ENCODE data around the gene OR52D1. TPM values are rescaled to one million over a fixed set of nuclear protein-coding genes. Genes with fewer than 3 reads are reported as not detected.

Gene OR52D1
- total and polyA plus RNA-seq, 9 of the 15 experiments (the other 6 are each of a cell fraction or from before 2014, with no cell fraction given), result 0.14 to 1.3 (median 0.97) TPM; not detected in 6

- H3K27me3 ChIP-seq (ENCODE audit: control insufficient read depth in 2 of 2, insufficient read depth in 2 of 2, low read length in 2 of 2), result no peaks in the 10 kb centered on the region
- peaks cover 97% of the 10 kb centered on the region for H3K36me3 ChIP-seq (ENCODE audit: control insufficient read depth, insufficient read depth, low read length)
- BruUV-seq (replicated peaks), result no TSS peak
- intact Hi-C loops (cut with micrococcal nuclease), result no loop called here
- no peak overlapping the region; a peak in 1 of 4 replicates for H3K9ac ChIP-seq (ENCODE audit: insufficient read depth in 1 of 2, low read depth in 2 of 2, low read length in 2 of 2)
- FAIRE-seq, result no peak
- H3K9me1 ChIP-seq (ENCODE audit: control insufficient read depth, insufficient read depth, low read length), result peaks cover 1% of the 10 kb centered on the region
- peaks cover 4 to 5% of the 10 kb centered on the region in 2 experiments; a peak in 1 of 5 replicates for H3K4me1 ChIP-seq (replicated peaks in 1 of 2; ENCODE audit: control insufficient read depth in 2 of 2, insufficient read depth in 2 of 2, low read length in 2 of 2)
- peaks cover 3% of the 10 kb centered on the region; the same call in 1 of the 2 replicates for H3K9me3 ChIP-seq (replicated peaks; ENCODE audit: control insufficient read depth, insufficient read depth, low read depth, low read length)
- no peak overlapping the region for H3K27ac ChIP-seq (ENCODE audit: extremely low read depth, low read depth, low read length)
- H3K4me3 ChIP-seq, result no peak overlapping the region
- DNase-seq (ENCODE audit: extremely low read depth in 1 of 4, low spot score in 3 of 4), result no peak
- in situ Hi-C loops (cut with MboI), result no loop called here
- peaks cover 49% of the 10 kb centered on the region for H4K20me1 ChIP-seq (replicated peaks; ENCODE audit: control insufficient read depth, insufficient read depth, low read length)
- 92% methylated on average over 4 of the region's 4 CpGs for WGBS (ENCODE audit: insufficient coverage, low coverage, missing lambda C conversion rate)
- POLR2A ChIA-PET, result interaction anchor here (0.6 to 1.2 kb wide), 5 partner anchors 8 to 183 kb away, joined by 3 to 4 read pairs (median 4); no protein-coding TSS in a partner anchor
- CTCF ChIA-PET (ENCODE audit: low intra/inter-chr PET ratio), result no interaction called here
- no peak overlapping the region for H3K4me2 ChIP-seq (ENCODE audit: insufficient read depth, low read length)
- no peak for ATAC-seq
- H2AFZ ChIP-seq (ENCODE audit: low read depth, low read length), result no peak overlapping the region
- TF ChIP-seq POLR2A (conservative IDR thresholded peaks at IDR 0.05) (peak; percentile 75), SUPT5H (IDR thresholded peaks at IDR 0.05) (peak; percentile 67), POLR2AphosphoS5 (IDR thresholded peaks at IDR 0.05; ENCODE audit: control insufficient read depth, insufficient read depth, low read depth, low read length) (peak; percentile 86), BHLHE40 (IDR thresholded peaks at IDR 0.05; ENCODE audit: low read length) (no peak)
- TF ChIP-seq, protein P1, sequence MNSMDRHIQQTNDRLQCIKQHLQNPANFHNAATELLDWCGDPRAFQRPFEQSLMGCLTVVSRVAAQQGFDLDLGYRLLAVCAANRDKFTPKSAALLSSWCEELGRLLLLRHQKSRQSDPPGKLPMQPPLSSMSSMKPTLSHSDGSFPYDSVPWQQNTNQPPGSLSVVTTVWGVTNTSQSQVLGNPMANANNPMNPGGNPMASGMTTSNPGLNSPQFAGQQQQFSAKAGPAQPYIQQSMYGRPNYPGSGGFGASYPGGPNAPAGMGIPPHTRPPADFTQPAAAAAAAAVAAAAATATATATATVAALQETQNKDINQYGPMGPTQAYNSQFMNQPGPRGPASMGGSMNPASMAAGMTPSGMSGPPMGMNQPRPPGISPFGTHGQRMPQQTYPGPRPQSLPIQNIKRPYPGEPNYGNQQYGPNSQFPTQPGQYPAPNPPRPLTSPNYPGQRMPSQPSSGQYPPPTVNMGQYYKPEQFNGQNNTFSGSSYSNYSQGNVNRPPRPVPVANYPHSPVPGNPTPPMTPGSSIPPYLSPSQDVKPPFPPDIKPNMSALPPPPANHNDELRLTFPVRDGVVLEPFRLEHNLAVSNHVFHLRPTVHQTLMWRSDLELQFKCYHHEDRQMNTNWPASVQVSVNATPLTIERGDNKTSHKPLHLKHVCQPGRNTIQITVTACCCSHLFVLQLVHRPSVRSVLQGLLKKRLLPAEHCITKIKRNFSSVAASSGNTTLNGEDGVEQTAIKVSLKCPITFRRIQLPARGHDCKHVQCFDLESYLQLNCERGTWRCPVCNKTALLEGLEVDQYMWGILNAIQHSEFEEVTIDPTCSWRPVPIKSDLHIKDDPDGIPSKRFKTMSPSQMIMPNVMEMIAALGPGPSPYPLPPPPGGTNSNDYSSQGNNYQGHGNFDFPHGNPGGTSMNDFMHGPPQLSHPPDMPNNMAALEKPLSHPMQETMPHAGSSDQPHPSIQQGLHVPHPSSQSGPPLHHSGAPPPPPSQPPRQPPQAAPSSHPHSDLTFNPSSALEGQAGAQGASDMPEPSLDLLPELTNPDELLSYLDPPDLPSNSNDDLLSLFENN (IDR thresholded peaks at IDR 0.05; ENCODE audit: low read depth in 2 of 2, low read length in 2 of 2), result no peak
- H3K79me2 ChIP-seq (ENCODE audit: control insufficient read depth, insufficient read depth, low read length), result peaks cover 100% of the 10 kb centered on the region
Measured at GRCh38 chr11:5488798-5489399, 414 bp downstream of the OR52D1 start.

All from K562 (cell line).